ENCODE results near the gene LRRC4B. TPM values are rescaled to one million over a fixed set of nuclear protein-coding genes. Genes with fewer than 3 reads are reported as not detected.
"Not testable (repeated sequence)": the region's sequence is repeated elsewhere in the genome, so short reads cannot be mapped to it uniquely, and the experiment has no call there.

Gene LRRC4B
- total RNA-seq, 2 experiments from 2014 or later: not detected

GRCh38 chr19:50478901-50479715, 89.1 kb downstream of the LRRC4B start:
- ChIA-PET CTCF (interaction anchor here (0.8 to 1.3 kb wide), 2 partner anchors 33 to 122 kb away, joined by 3 to 5 read pairs; no protein-coding TSS in a partner anchor), POLR2A (interaction anchor here (0.5 kb wide), 1 partner anchor 31 kb away, joined by 4 read pairs; no protein-coding TSS in a partner anchor)

GRCh38 chr19:50477751-50478515, 90.3 kb downstream of the LRRC4B start:
- ChIA-PET CTCF (interaction anchor here (1.3 kb wide), 1 partner anchor 121 kb away, joined by 5 read pairs; no protein-coding TSS in a partner anchor), POLR2A (no interaction called here)

GRCh38 chr19:50476907-50477238, 91.4 kb downstream of the LRRC4B start:
- ChIA-PET POLR2A (no interaction called here), CTCF (no interaction called here)

- ChIA-PET CTCF (no interaction called here), POLR2A (interaction anchor here (0.5 kb wide), 1 partner anchor 13 kb away, joined by 3 read pairs; no protein-coding TSS in a partner anchor)
These were observed 91.9 kb downstream of the LRRC4B start, which contains the start of the genes EMC10 and GARIN5A for GRCh38 chr19:50476224-50476906. Gene EMC10 (plus strand): TSS chr19:50476507. CDS start chr19:50476545, 38 bp downstream. Gene GARIN5A (minus strand): TSS chr19:50476848. CDS start chr19:50476388, 460 bp downstream.

GRCh38 chr19:50475736-50476223, 92.5 kb downstream of the LRRC4B start:
- CTCF ChIA-PET: no interaction called here

GRCh38 chr19:50475101-50475568, 93.1 kb downstream of the LRRC4B start:
- ChIA-PET CTCF (interaction anchor here (0.6 to 1.0 kb wide), 3 partner anchors 118 to 620 kb away, joined by 3 to 5 read pairs (median 3); no protein-coding TSS in a partner anchor), POLR2A (no interaction called here)

More at GRCh38 chr19:50475736-50476223, 92.5 kb downstream of the LRRC4B start:
- POLR2A ChIA-PET: interaction anchor here (0.5 kb wide), 1 partner anchor 14 kb away, joined by 3 read pairs; no protein-coding TSS in a partner anchor

GRCh38 chr19:50473336-50473735, 94.9 kb downstream of the LRRC4B start:
- POLR2A ChIA-PET: interaction anchor here (0.5 kb wide), 1 partner anchor 81 kb away, joined by 6 read pairs; no protein-coding TSS in a partner anchor
- CTCF ChIA-PET: not testable (repeated sequence)

GRCh38 chr19:50468818-50469217, 99.4 kb downstream of the LRRC4B start:
- ChIA-PET CTCF (no interaction called here), POLR2A (no interaction called here)

GRCh38 chr19:50467566-50467965, 100.7 kb downstream of the LRRC4B start:
- CTCF ChIA-PET: no interaction called here
- POLR2A ChIA-PET: no interaction called here

Other genes starting within 250 kb of the LRRC4B start
- gene KCNC3, start 239.1 kb downstream of the LRRC4B start, total RNA-seq: under 1 TPM; 0.51 to 0.57 TPM
- gene NAPSA, start 202.8 kb downstream of the LRRC4B start, total RNA-seq: 10 to 100 TPM; 40.8 to 43.1 TPM
- gene NR1H2, start 192.0 kb downstream of the LRRC4B start, total RNA-seq: 10 to 100 TPM; 67.4 to 70.9 TPM
- gene POLD1, start 184.1 kb downstream of the LRRC4B start, total RNA-seq: 100 to 1,000 TPM; 173 to 183 TPM
- gene SPIB, start 149.5 kb downstream of the LRRC4B start, total RNA-seq: under 1 TPM; 0.57 to 0.96 TPM
- gene MYBPC2, start 135.5 kb downstream of the LRRC4B start, total RNA-seq: under 1 TPM in 1 of 2 experiments, not detected in 1; 0.04 TPM
- 10 to 100 TPM; 65.0 to 67.0 TPM for gene EMC10, start 91.9 kb downstream of the LRRC4B start, total RNA-seq
- under 1 TPM; 0.34 to 0.69 TPM for gene GARIN5A, start 91.6 kb downstream of the LRRC4B start, total RNA-seq
- 10 to 100 TPM; 40.0 to 44.8 TPM for gene JOSD2, start 57.2 kb downstream of the LRRC4B start, total RNA-seq
- not detected for gene ASPDH, start 54.5 kb downstream of the LRRC4B start, total RNA-seq
- under 1 TPM; 0.11 to 0.50 TPM for gene SYT3, start 71.4 kb upstream of the LRRC4B start, total RNA-seq
- under 1 TPM; 0.44 to 0.67 TPM for gene C19orf81, start 81.0 kb upstream of the LRRC4B start, total RNA-seq
- gene SHANK1, start 151.4 kb upstream of the LRRC4B start, total RNA-seq: not detected
- gene CLEC11A, start 154.9 kb upstream of the LRRC4B start, total RNA-seq: under 1 TPM; 0.63 to 0.70 TPM
- gene GPR32, start 202.0 kb upstream of the LRRC4B start, total RNA-seq: not detected
- not detected for gene ACP4, start 222.0 kb upstream of the LRRC4B start, total RNA-seq